HG02973 (cell line): ENCODE data around the gene EYS.

Experiments
- ATAC-seq: cut with Tn5 transposase; IDR thresholded peaks from one replicate; pipeline ENCODE4 v1.9.1; 2021; ENCODE audit warnings: moderate library complexity; ENCODE audit not compliant: unreplicated experiment

The EYS gene

GRCh38 chr6:65248101-65248610, 458.9 kb downstream of the EYS start:
- ATAC-seq: no peak

- ATAC-seq: no peak
Observed at GRCh38 chr6:65231616-65232015, 475.4 kb downstream of the EYS start.

- ATAC-seq: no peak
Observed at GRCh38 chr6:65229825-65230224, 477.2 kb downstream of the EYS start.

- ATAC-seq: no peak
Observed at GRCh38 chr6:65221153-65221552, 485.9 kb downstream of the EYS start.

- no peak for ATAC-seq
Observed at GRCh38 chr6:65202738-65203137, 504.3 kb downstream of the EYS start.

- no peak for ATAC-seq
Observed at GRCh38 chr6:65199683-65200082, 507.3 kb downstream of the EYS start.

GRCh38 chr6:65199121-65199520, 507.9 kb downstream of the EYS start:
- ATAC-seq: no peak

GRCh38 chr6:65191471-65191870, 515.6 kb downstream of the EYS start:
- ATAC-seq: no peak

GRCh38 chr6:65189236-65189881, 517.7 kb downstream of the EYS start:
- ATAC-seq: no peak

- ATAC-seq: no peak
Observed at GRCh38 chr6:65186826-65187225, 520.2 kb downstream of the EYS start.

GRCh38 chr6:65182681-65183080, 524.3 kb downstream of the EYS start:
- ATAC-seq: no peak

GRCh38 chr6:65170273-65170672, 536.8 kb downstream of the EYS start:
- no peak for ATAC-seq

- ATAC-seq: no peak
Observed at GRCh38 chr6:65161661-65162060, 545.4 kb downstream of the EYS start.

- ATAC-seq: no peak
Observed at GRCh38 chr6:65157025-65157424, 550.0 kb downstream of the EYS start.

GRCh38 chr6:65155083-65155482, 551.9 kb downstream of the EYS start:
- ATAC-seq: no peak

GRCh38 chr6:65149841-65150240, 557.2 kb downstream of the EYS start:
- no peak for ATAC-seq

- no peak for ATAC-seq
Observed at GRCh38 chr6:65148839-65149238, 558.2 kb downstream of the EYS start.

- ATAC-seq: no peak
Observed at GRCh38 chr6:65135567-65135966, 571.5 kb downstream of the EYS start.

- no peak for ATAC-seq
Observed at GRCh38 chr6:65126667-65127066, 580.4 kb downstream of the EYS start.

GRCh38 chr6:65123521-65123920, 583.5 kb downstream of the EYS start:
- no peak for ATAC-seq

GRCh38 chr6:65117817-65118409, 589.1 kb downstream of the EYS start:
- no peak for ATAC-seq

- no peak for ATAC-seq
Observed at GRCh38 chr6:65116326-65116725, 590.7 kb downstream of the EYS start.

- ATAC-seq: no peak
Observed at GRCh38 chr6:65113581-65113980, 593.4 kb downstream of the EYS start.
